ENCODE data around the gene AKT3.

The AKT3 gene

GRCh38 chr1:243730487-243731150 lies 119.4 kb downstream of the AKT3 start:
- no peak for DNase-seq

DNA sequence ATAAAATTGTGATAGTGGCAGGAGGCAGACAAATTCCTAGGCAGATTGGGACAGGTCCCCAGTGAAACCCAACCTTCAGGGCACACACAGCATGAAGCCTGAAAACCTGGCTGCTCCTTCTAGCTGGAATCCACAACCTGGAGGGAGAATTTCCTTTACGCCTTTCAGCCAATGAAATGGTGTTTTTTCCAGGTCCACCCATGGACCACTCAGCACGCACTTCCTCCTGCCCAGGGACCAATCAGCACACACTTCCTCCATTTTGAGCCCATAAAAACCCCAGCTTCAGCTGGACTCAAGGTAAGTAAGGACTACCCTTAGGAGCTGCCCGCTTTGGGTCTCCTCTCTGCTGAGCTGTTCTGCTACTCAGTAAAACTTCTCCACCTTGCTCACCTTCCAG lies 120.1 kb downstream of the AKT3 start:
- DNase-seq = no peak

- DNase-seq = no peak
Measured at GRCh38 chr1:243727503-243728203, 122.4 kb downstream of the AKT3 start.

- no peak for DNase-seq
Measured at GRCh38 chr1:243726806-243727502, 123.1 kb downstream of the AKT3 start.

GRCh38 chr1:243725846-243726245 lies 124.2 kb downstream of the AKT3 start:
- no peak for DNase-seq

DNA sequence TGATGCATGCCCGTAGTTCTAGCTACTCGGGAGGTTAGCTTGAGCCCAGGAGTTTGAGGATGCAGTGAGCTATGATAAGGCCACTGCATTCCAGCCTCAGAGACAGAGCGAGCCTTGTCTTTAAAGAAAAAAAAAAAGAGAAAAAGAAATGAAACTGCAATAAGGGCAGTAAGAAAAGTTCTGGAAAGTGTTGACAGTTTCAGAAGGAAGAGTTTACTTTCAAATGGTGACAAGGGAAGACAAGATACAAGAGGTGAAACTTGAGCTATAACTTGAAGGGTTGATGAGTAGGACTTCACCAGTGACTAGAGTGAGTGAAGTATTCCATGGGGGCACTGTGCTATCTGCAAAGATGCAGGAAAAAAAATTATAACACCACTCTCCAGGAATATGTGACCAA lies 125.0 kb downstream of the AKT3 start:
- DNase-seq = no peak

DNA sequence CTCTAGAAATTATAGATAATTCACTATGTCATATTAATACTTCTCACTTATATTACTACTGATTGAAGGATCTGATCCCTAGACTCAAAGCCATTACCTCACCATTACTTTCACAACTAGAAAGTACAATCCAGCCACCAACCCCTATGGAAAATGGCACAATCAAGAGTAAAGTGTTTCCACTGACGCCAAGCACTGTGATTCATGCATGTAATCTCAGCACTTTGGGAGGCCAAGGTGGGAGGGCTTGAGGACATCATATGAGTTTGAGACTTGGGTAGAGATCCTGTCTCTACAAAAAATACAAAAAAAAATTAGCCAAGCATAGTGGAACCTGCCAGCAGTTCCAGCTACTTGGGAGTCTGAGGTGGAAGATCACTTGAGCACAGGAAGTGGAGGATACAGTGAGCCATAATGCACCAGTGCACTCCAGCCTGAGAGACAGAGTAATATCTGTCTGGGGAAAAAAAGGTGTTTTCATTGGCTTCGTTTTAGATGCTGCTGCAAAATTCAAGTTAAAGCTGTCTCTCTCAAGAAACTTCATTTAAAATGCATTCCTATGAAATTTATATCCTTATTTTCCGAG lies 126.5 kb downstream of the AKT3 start:
- DNase-seq = no peak

DNA sequence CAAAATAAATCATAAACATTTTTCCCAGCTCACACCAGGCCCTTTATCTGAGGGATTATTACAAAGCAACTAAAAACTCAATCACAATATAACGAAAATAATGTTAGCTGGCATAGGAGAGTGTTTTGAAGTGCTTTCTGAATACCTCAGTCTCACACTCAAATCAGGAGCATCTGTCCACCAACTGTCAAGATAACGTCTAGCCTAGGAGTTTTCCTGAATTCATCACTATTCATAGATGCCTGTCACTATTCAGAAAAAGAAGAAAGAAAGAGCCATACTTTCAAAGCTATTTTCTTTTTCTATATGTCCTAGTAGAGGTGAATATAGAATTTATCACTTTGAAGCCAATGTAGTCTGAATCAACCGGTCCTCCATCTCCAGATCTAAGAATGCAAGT lies 127.0 kb downstream of the AKT3 start:
- DNase-seq = no peak

- no peak for DNase-seq
Measured at GRCh38 chr1:243719476-243719875, 130.6 kb downstream of the AKT3 start.

- no peak for DNase-seq
Measured at GRCh38 chr1:243718893-243719292, 131.2 kb downstream of the AKT3 start.

DNA sequence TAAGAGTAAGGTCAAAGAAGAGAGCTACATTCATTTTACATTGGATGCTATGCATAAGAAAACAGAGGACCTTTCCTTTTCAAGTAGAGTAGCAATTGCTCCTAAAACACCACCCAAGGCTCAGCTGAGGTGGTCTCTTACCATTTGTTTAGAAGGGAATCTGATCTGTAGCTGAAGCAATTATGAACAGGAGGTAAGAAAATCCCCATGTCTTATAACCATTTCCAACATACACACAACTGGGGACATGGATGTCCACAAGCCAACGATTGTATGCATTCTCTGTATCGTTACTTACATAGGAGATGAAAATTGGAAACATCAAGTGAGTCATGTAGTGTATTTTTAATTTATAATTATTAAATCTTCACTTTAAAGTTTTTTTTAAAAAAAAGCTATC lies 132.0 kb downstream of the AKT3 start:
- no peak for DNase-seq

DNA sequence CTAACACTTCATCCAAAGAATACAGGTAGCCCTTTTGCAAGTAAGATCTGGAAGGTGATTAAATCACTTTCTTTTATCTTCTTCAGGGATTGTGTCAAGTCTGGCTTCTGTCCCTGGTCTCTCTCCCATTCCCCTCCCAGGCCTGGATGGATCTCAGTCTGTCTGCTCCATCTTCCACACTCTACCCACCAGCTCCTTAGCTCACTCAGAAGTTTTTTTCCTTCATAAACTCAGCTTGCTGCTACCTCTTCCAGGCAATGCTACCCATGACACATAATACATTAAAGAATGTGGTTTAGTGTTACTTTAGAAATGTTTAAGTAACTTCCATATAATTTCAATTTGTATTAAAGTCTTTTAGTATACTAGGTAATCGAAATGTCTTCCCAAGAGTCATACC lies 133.1 kb downstream of the AKT3 start:
- DNase-seq = no peak

DNA sequence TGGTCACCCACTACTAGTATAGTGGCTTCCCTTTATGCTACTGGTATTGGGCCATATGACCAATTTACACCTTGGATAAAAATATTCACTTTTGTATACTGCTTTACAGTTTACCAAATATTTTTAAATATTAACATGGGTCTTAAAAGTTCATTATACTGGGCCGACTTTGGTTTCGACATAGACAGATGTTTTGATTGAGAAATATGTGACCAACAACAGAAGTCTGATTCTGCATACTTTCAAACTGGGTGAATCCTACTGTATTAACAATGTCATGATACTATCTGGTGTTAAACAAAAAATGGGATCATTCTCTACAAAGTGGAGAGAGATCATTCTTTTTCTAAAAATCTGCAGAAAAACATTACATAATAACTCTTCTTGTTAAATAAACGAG lies 134.8 kb downstream of the AKT3 start:
- no peak for DNase-seq

- no peak for DNase-seq
Measured at GRCh38 chr1:243713470-243714186, 136.4 kb downstream of the AKT3 start.

DNA sequence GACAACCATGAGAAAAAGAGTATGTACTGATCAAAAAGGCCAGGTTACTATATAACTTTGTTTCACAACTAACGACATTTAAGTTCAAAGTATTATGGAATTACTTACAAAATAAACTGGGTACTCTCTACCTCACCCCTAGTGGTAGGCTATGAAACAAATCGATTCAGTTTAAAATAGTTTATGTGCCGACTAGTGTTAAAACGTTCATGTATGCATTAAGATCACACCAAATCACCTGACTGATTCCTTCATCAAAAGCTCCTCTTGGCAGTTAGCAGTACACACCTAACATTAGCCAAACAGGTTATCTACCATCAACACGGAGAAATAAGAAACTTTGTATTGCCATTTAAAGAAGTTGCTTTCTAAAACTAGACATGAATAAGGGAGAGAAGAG lies 137.1 kb downstream of the AKT3 start:
- no peak for DNase-seq

GRCh38 chr1:243712242-243712641 lies 137.8 kb downstream of the AKT3 start:
- DNase-seq = no peak

DNA sequence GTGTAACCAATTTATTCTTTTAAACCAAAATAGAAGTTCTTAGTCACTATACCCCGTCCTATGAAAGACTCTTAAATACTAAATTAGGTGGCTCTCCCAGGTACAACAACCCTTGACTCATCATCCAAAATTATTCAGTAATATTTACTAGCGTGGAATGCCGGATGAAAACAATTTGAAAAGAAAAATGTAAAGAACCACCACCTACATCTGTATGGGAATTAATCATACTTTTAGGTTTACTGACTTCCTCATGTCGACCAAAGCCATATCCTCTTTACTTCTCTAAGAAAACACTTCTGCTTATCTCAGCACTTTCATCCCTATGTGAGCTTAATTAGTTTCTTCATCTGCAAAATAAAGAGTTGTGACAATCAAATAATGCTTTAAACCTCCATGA lies 139.6 kb downstream of the AKT3 start:
- DNase-seq = no peak

DNA sequence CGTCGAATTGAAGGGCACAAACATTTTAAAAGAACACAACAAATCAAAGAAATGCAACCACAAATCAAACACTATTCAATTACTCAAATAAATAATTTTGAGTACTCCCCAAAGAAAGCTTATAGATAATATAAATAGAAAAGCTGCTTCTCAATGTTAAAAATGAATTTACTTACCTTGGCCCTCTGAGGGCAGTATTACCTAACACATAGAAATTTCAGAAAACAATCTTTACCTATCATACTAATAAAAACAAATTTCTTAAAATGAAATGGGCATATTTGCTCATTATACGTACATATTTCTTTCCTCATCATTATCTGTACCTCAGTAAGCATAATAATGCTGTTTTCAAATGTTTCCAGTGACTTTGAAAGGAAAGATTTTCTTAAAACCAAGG lies 141.8 kb downstream of the AKT3 start:
- no peak for DNase-seq

- no peak for DNase-seq
Measured at GRCh38 chr1:243706563-243706962, 143.5 kb downstream of the AKT3 start.

- no peak for DNase-seq
Measured at GRCh38 chr1:243705585-243705984, 144.5 kb downstream of the AKT3 start.

DNA sequence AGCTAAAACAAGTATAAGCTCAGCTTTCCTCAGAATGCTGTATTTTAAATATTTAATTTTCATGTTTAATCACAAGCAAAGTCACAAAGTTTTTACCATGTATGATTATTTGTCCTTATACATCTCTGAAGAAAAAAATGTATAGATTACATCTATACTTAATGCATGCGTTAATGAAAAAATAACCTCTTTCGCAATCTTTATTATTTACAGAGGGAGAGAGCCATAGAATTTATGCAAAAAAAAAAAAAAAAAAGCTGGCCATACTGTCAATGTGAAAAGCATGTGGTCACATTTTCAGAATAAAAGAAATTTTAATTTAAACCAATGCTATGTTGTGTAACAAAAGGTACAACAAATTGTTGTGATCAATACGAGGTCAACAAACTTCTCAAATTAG lies 148.2 kb downstream of the AKT3 start:
- DNase-seq = no peak

GRCh38 chr1:243693800-243694199 lies 156.2 kb downstream of the AKT3 start:
- DNase-seq = no peak

GRCh38 chr1:243686159-243686558 lies 163.9 kb downstream of the AKT3 start:
- DNase-seq = no peak

Measured in stimulated activated CD8-positive, alpha-beta memory T cell treated with anti-CD3 and anti-CD28 coated beads, Interleukin-4, amount 100 ng/mL, for 48 hours (primary cell).